H1 (cell line): ENCODE measurements around the gene PDIA5. TPM values are rescaled to one million over a fixed set of nuclear protein-coding genes. Genes with fewer than 3 reads are reported as not detected.

Source experiments
- CTCF ChIA-PET: fragments of 300-600 bp; sonication (Branson Sonifier 250); formaldehyde crosslinking; loops from one replicate; lab custom pipeline; 2021; ENCODE audit not compliant: partially characterized antibody; lab: Charles Lee
- POLR2A ChIA-PET: fragments of 300-600 bp; sonication (Branson Sonifier 250); formaldehyde crosslinking; loops from one replicate; lab custom pipeline; 2021; ENCODE audit warnings: inconsistent platforms; ENCODE audit not compliant: partially characterized antibody; lab: Charles Lee
- DNase-seq, 2 experiments: peaks; one replicate each; pipeline versions ENCODE4 v3.0.0 to v3.0.0-alpha.2; 2010 to 2022; ENCODE audit warnings: low spot score in 2 of 2, low read depth in 1 of 2, mixed read lengths in 1 of 2
- FAIRE-seq: peaks from 2 replicates; lab custom pipeline; 2011; peaks lifted over from hg19 to GRCh38; lab: Jason Lieb, UNC
- H2AFZ ChIP-seq: 2 replicates; pipeline ENCODE4 v1.8.1; 2012; ENCODE audit warnings: low read length, inconsistent platforms
- H2AK5ac ChIP-seq: 2 replicates; pipeline ENCODE4 v1.6.1; 2013; ENCODE audit warnings: low read depth, low read length
- H2BK120ac ChIP-seq: replicated peaks from 2 replicates; pipeline ENCODE3; 2013; ENCODE audit warnings: low read depth, low read length, inconsistent platforms
- H2BK12ac ChIP-seq: 2 replicates; pipeline ENCODE4 v1.6.1; 2013; ENCODE audit warnings: low read depth, low read length
- H2BK15ac ChIP-seq: 2 replicates; pipeline ENCODE4 v1.6.1; 2013; ENCODE audit warnings: low read length
- H2BK20ac ChIP-seq: 2 replicates; pipeline ENCODE4 v1.6.1; 2013; ENCODE audit warnings: low read length
- H2BK5ac ChIP-seq: 2 replicates; pipeline ENCODE4 v1.6.1; 2013; ENCODE audit warnings: low read depth, low read length
- H3K14ac ChIP-seq: 2 replicates; pipeline ENCODE4 v1.6.1; 2013; ENCODE audit warnings: inconsistent platforms; ENCODE audit not compliant: insufficient read length
- H3K18ac ChIP-seq: 2 replicates; pipeline ENCODE4 v1.6.1; 2013; ENCODE audit warnings: low read length; ENCODE audit errors: extremely low read depth
- H3K23ac ChIP-seq: 2 replicates; pipeline ENCODE4 v1.6.1; 2013; ENCODE audit warnings: inconsistent platforms; ENCODE audit not compliant: insufficient read length
- H3K23me2 ChIP-seq: 2 replicates; pipeline ENCODE4 v1.6.1; 2013; ENCODE audit warnings: low read depth, low read length
- H3K27ac ChIP-seq: 2 replicates; pipeline ENCODE4 v1.6.1; 2011; ENCODE audit warnings: low read depth, low read length, inconsistent platforms
- H3K27me3 ChIP-seq, 4 experiments: replicated peaks in 1 of 4; 1 replicate in 1 of 4; 2 replicates in 3 of 4; pipeline versions ENCODE4 v1.6.1 to v1.8.1; 2011 to 2013; ENCODE audit warnings: low read length in 3 of 4, mild to moderate bottlenecking in 3 of 4, inconsistent platforms in 2 of 4, mixed read lengths in 2 of 4, moderate library complexity in 1 of 4; ENCODE audit not compliant: control insufficient read depth in 3 of 4, insufficient read depth in 3 of 4; ENCODE audit errors: extremely low read depth in 1 of 4
- H3K36me3 ChIP-seq, 4 experiments: 2 replicates each; pipeline versions ENCODE4 v1.6.1 to v1.8.1; 2011 to 2013; ENCODE audit warnings: mild to moderate bottlenecking in 4 of 4, low read length in 3 of 4, moderate library complexity in 2 of 4, control low read depth in 1 of 4, inconsistent platforms in 1 of 4; ENCODE audit not compliant: insufficient read depth in 4 of 4, control insufficient read depth in 2 of 4
- H3K4ac ChIP-seq: replicated peaks from 2 replicates; pipeline ENCODE3; 2013; ENCODE audit warnings: low read length, low read depth, mixed read lengths, inconsistent platforms; ENCODE audit not compliant: insufficient read length
- H3K4me1 ChIP-seq, 4 experiments: replicated peaks in 1 of 4; 1 replicate in 1 of 4; 2 replicates in 3 of 4; pipeline versions ENCODE4 v1.6.1 to v1.8.1; 2011 to 2013; ENCODE audit warnings: low read length in 3 of 4, inconsistent platforms in 2 of 4, mixed read lengths in 1 of 4; ENCODE audit not compliant: insufficient read depth in 4 of 4, control insufficient read depth in 3 of 4
- H3K4me2 ChIP-seq, 2 experiments: 2 replicates each; pipeline versions ENCODE4 v1.6.1 to v1.8.1; 2011 to 2013; ENCODE audit warnings: low read depth in 2 of 2, low read length in 2 of 2, control low read depth in 1 of 2, inconsistent platforms in 1 of 2, mild to moderate bottlenecking in 1 of 2; ENCODE audit not compliant: insufficient read depth in 1 of 2
- H3K4me3 ChIP-seq, 4 experiments: fragments of 200-600, 300-600 bp in 1 of 4; sonication (generic), shearing (Covaris generic), sonication (Bioruptor Twin) in 1 of 4; 2 replicates each; pipeline versions ENCODE4 v1.5.1 to v1.8.1; 2011 to 2016; ENCODE audit warnings: low read length in 4 of 4, low read depth in 3 of 4, control low read depth in 2 of 4, inconsistent platforms in 2 of 4, mild to moderate bottlenecking in 2 of 4, mixed read lengths in 1 of 4, moderate library complexity in 1 of 4; ENCODE audit not compliant: insufficient read depth in 2 of 4; ENCODE audit errors: extremely low read depth in 1 of 4
- H3K56ac ChIP-seq: replicated peaks from 2 replicates; pipeline ENCODE3; 2013; ENCODE audit warnings: low read depth, mild to moderate bottlenecking, mixed read lengths, low read length, inconsistent platforms; ENCODE audit not compliant: insufficient read length
- H3K79me1 ChIP-seq: 2 replicates; pipeline ENCODE4 v1.6.1; 2013; ENCODE audit warnings: low read depth, low read length, control low read depth
- H3K79me2 ChIP-seq, 2 experiments: 2 replicates each; pipeline versions ENCODE4 v1.6.1 to v1.8.1; 2012 to 2013; ENCODE audit warnings: low read length in 2 of 2, mild to moderate bottlenecking in 2 of 2, inconsistent platforms in 1 of 2; ENCODE audit not compliant: insufficient read depth in 2 of 2, control insufficient read depth in 1 of 2
- H3K9ac ChIP-seq, 4 experiments: replicated peaks in 1 of 4; 1 replicate in 1 of 4; 2 replicates in 3 of 4; pipeline versions ENCODE4 v1.6.1 to v1.8.1; 2011 to 2013; ENCODE audit warnings: low read depth in 3 of 4, low read length in 3 of 4, control low read depth in 2 of 4, mild to moderate bottlenecking in 2 of 4, moderate library complexity in 2 of 4, inconsistent platforms in 1 of 4; ENCODE audit errors: extremely low read depth in 1 of 4
- H3K9me3 ChIP-seq, 2 experiments: 2 replicates each; pipeline versions ENCODE4 v1.6.1 to v1.8.1; 2012 to 2013; ENCODE audit warnings: mild to moderate bottlenecking in 2 of 2, moderate library complexity in 2 of 2, control low read depth in 1 of 2, inconsistent platforms in 1 of 2, low read depth in 1 of 2, low read length in 1 of 2, mixed read lengths in 1 of 2; ENCODE audit not compliant: insufficient read depth in 2 of 2
- H4K20me1 ChIP-seq, 2 experiments: replicated peaks in 1 of 2; 2 replicates each; pipeline versions ENCODE3 to v1.8.1; 2011 to 2013; ENCODE audit warnings: inconsistent platforms in 2 of 2, low read length in 2 of 2, mild to moderate bottlenecking in 1 of 2; ENCODE audit not compliant: insufficient read depth in 2 of 2, control insufficient read depth in 1 of 2
- H4K5ac ChIP-seq: 2 replicates; pipeline ENCODE4 v1.6.1; 2013; ENCODE audit warnings: low read length, low read depth, mixed read lengths, inconsistent platforms; ENCODE audit not compliant: insufficient read length
- H4K8ac ChIP-seq: 2 replicates; pipeline ENCODE4 v1.8.0; 2013; ENCODE audit warnings: mild to moderate bottlenecking, moderate library complexity, low read length, inconsistent platforms; ENCODE audit not compliant: insufficient read depth; ENCODE audit errors: extremely low read depth
- H4K91ac ChIP-seq: replicated peaks from 2 replicates; pipeline ENCODE3; 2013; ENCODE audit warnings: low read length, mixed read lengths, inconsistent platforms; ENCODE audit not compliant: insufficient read length
- BCL11A ChIP-seq, 2 experiments: IDR thresholded peaks; one replicate each; pipeline ENCODE4 v1.6.1; 2011; ENCODE audit warnings: low read depth in 2 of 2, low read length in 2 of 2, mild to moderate bottlenecking in 2 of 2
- CBX5 ChIP-seq: fragments of 300-800, 300-1000 bp; sonication (generic); IDR thresholded peaks from 2 replicates; pipeline ENCODE4 v1.7.1; 2016; ENCODE audit warnings: antibody characterized with exemption, low read length, low read depth
- GABPA ChIP-seq: IDR thresholded peaks from 2 replicates; pipeline ENCODE4 v1.6.1; 2011; ENCODE audit warnings: mild to moderate bottlenecking, low read length, moderate library complexity, borderline replicate concordance; ENCODE audit not compliant: insufficient read depth
- HDAC2 ChIP-seq, 2 experiments: fragments of 300-600 bp in 1 of 2; sonication (generic) in 1 of 2; IDR thresholded peaks; 2 replicates each; pipeline ENCODE4 v1.6.1; 2011 to 2012; ENCODE audit warnings: low read depth in 2 of 2, low read length in 2 of 2, mild to moderate bottlenecking in 2 of 2, moderate library complexity in 2 of 2, borderline replicate concordance in 1 of 2, inconsistent platforms in 1 of 2
- HDAC6 ChIP-seq: IDR thresholded peaks from one replicate; pipeline ENCODE4 v1.7.1; 2012; ENCODE audit warnings: low read depth, mild to moderate bottlenecking, inconsistent platforms, low read length, moderate library complexity
- KDM5A ChIP-seq: fragments of 200-600 bp; IDR thresholded peaks from 2 replicates; pipeline ENCODE4 v1.7.1; 2012; ENCODE audit warnings: mild to moderate bottlenecking, low read length, inconsistent platforms, mixed read lengths
- NANOG ChIP-seq: IDR thresholded peaks from 2 replicates; pipeline ENCODE4 v1.6.1; 2011; ENCODE audit warnings: low read length, low read depth, mild to moderate bottlenecking, inconsistent platforms; ENCODE audit not compliant: insufficient read depth, poor library complexity, severe bottlenecking
- TAF1 ChIP-seq: IDR thresholded peaks from 2 replicates; pipeline ENCODE4 v1.6.1; 2011; ENCODE audit warnings: mild to moderate bottlenecking, low read depth, low read length
- TBP ChIP-seq: IDR thresholded peaks from 2 replicates; pipeline ENCODE4 v1.6.1; 2011; ENCODE audit warnings: low read depth, low read length, improper control_type of control experiment
- WGBS, 2 experiments: shearing (Covaris generic) in 1 of 2; methylation state at CpG; one replicate each; pipeline versions ENCODE4 v1.1.6 to v1.1.7; 2013 to 2015; ENCODE audit warnings: low lambda C conversion rate in 2 of 2, mixed read lengths in 2 of 2, inconsistent platforms in 1 of 2, low coverage in 1 of 2, missing lambda C conversion rate in 1 of 2; ENCODE audit not compliant: insufficient replicate concordance in 2 of 2, insufficient coverage in 1 of 2, insufficient read length in 1 of 2; ENCODE audit errors: extremely low coverage in 1 of 2, missing lambda C conversion rate in 1 of 2; 5-methylcytosine and 5-hydroxymethylcytosine counted together
- polyA plus RNA-seq, 7 experiments: library from polyadenylated mRNA; depleted of rRNA in 3 of 7; stranded (reverse) in 5 of 7; unstranded in 2 of 7; fragments of >200 nt in 5 of 7; fragments of 200-250 nt in 2 of 7; gene quantifications; 1 replicate in 5 of 7; 2 replicates in 1 of 7; 4 replicates in 1 of 7; pipeline versions ENCODE4 v1.2.1 to v1.2.3, GENCODE V29; 2011 to 2013; ENCODE audit warnings: missing spikeins in 2 of 7, mixed read lengths in 2 of 7
- total RNA-seq: library from RNA; stranded (reverse); fragmentation: NEBNext Ultra II Directional; extraction: Animal tissue kit (Norgen Biotek cat#: 25700); gene quantifications from 2 replicates; pipeline ENCODE4 v1.2.1, GENCODE V29; 2021
- TF ChIP-seq, protein P1 (sequence below): IDR thresholded peaks from 2 replicates; pipeline ENCODE4 v1.6.1; 2012; ENCODE audit warnings: low read length, inconsistent platforms
- TF ChIP-seq, protein P2 (sequence below): IDR thresholded peaks from 2 replicates; pipeline ENCODE4 v1.6.1; 2012; ENCODE audit warnings: inconsistent platforms

The PDIA5 gene
- total and polyA plus RNA-seq, 2 of the 8 experiments (the other 6 are each of a cell fraction or from before 2014, with no cell fraction given), result 18.2 to 32.8 TPM

DNA sequence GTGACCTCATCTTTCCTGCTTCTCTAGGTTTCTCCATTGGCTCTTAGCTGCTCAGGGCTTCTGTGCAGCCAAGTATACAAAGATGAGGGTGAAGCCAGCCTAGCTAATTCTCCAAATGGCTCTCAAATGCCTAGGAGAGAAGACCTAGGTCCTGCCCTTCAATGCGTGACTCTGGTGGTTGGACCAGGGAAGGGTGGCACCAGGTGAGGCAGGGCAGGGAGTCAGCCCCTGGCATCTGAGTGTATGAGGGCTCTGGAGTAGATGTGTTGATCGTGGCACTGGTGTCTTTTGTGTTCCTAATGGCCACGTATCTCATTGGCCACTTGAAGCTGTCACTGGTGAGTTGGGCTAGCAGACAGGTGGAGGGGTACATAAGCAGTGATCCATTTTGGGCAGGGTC lies 59.8 kb downstream of the PDIA5 start:
- H3K4ac ChIP-seq, result no peak overlapping the region
- H3K23me2 ChIP-seq, result no peaks in the 10 kb centered on the region
- H2BK20ac ChIP-seq, result no peak overlapping the region
- no peak overlapping the region for H3K23ac ChIP-seq
- no peak overlapping the region for H2AFZ ChIP-seq
- H3K56ac ChIP-seq, result no peak overlapping the region
- H4K20me1 ChIP-seq, result no peaks in the 10 kb centered on the region
- 93% methylated on average over 3 of the region's 3 CpGs; no CpG with 5 or more reads in 1 of the 2 experiments for WGBS, 2 experiments
- ChIA-PET POLR2A (no interaction called here), CTCF (interaction anchor here (0.8 to 4.7 kb wide), 4 partner anchors 7 to 23 kb away, joined by 3 to 27 read pairs (median 3); no protein-coding TSS in a partner anchor)
- no peak overlapping the region for H4K8ac ChIP-seq
- no peak for DNase-seq
- no peak for FAIRE-seq
- H2AK5ac ChIP-seq, result no peak overlapping the region
- no peak overlapping the region for H3K9ac ChIP-seq
- peaks cover 0 to 5% (median under 1%) of the 10 kb centered on the region in 4 experiments; a peak in 2 of 7 replicates for H3K4me1 ChIP-seq
- TF ChIP-seq NANOG, result no peak
- TF ChIP-seq BCL11A (IDR thresholded peaks at IDR 0.05; ENCODE audit: low read depth in 2 of 2, low read length in 2 of 2), result no peak
- no peak for TF ChIP-seq HDAC6
- TF ChIP-seq, protein P1, sequence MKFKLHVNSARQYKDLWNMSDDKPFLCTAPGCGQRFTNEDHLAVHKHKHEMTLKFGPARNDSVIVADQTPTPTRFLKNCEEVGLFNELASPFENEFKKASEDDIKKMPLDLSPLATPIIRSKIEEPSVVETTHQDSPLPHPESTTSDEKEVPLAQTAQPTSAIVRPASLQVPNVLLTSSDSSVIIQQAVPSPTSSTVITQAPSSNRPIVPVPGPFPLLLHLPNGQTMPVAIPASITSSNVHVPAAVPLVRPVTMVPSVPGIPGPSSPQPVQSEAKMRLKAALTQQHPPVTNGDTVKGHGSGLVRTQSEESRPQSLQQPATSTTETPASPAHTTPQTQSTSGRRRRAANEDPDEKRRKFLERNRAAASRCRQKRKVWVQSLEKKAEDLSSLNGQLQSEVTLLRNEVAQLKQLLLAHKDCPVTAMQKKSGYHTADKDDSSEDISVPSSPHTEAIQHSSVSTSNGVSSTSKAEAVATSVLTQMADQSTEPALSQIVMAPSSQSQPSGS, result no peak
- no peak for TF ChIP-seq HDAC2 (IDR thresholded peaks at IDR 0.05; ENCODE audit: borderline replicate concordance in 1 of 2, low read depth in 2 of 2, low read length in 2 of 2)
- TF ChIP-seq, protein P2, sequence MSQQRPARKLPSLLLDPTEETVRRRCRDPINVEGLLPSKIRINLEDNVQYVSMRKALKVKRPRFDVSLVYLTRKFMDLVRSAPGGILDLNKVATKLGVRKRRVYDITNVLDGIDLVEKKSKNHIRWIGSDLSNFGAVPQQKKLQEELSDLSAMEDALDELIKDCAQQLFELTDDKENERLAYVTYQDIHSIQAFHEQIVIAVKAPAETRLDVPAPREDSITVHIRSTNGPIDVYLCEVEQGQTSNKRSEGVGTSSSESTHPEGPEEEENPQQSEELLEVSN, result no peak
- no peak for TF ChIP-seq KDM5A
- TF ChIP-seq TBP, result no peak
- no peak for TF ChIP-seq GABPA
- TF ChIP-seq TAF1, result no peak
- TF ChIP-seq CBX5, result no peak
- H4K91ac ChIP-seq, result no peak overlapping the region
- H3K79me1 ChIP-seq, result no peaks in the 10 kb centered on the region; the same call in 1 of the 2 replicates
- no peak overlapping the region for H3K4me3 ChIP-seq
- H3K27ac ChIP-seq, result no peak overlapping the region
- H3K27me3 ChIP-seq, result no peaks in the 10 kb centered on the region
- H2BK120ac ChIP-seq, result no peak overlapping the region
- no peak overlapping the region for H3K18ac ChIP-seq
- peaks cover 2 to 15% (median 4%) of the 10 kb centered on the region in 4 experiments; a peak in 6 of 8 replicates for H3K36me3 ChIP-seq
- H3K14ac ChIP-seq, result no peak overlapping the region
- no peak overlapping the region for H2BK15ac ChIP-seq
- H3K4me2 ChIP-seq, result no peak overlapping the region
- no peak overlapping the region for H2BK5ac ChIP-seq
- H3K9me3 ChIP-seq, result no peaks in the 10 kb centered on the region
- no peak overlapping the region for H2BK12ac ChIP-seq
- no peak overlapping the region for H4K5ac ChIP-seq
- H3K79me2 ChIP-seq, result no peaks in the 10 kb centered on the region
